Subcutaneous adipose tissue (tissue), 4 donors: ENCODE data around the gene SPRED1. TPM values are rescaled to one million over a fixed set of nuclear protein-coding genes. Genes with fewer than 3 reads are reported as not detected.

Experiments
- CTCF ChIP-seq: fragments of 450-650 bp; IDR thresholded peaks from one replicate; pipeline ENCODE4 v1.5.1; 2016; ENCODE audit warnings: low read depth, mild to moderate bottlenecking, control low read depth, antibody characterized with exemption, moderate library complexity
- total RNA-seq, 4 donors: library from RNA; depleted of rRNA; stranded (reverse); fragments of >200 nt; gene quantifications; one replicate each; pipeline ENCODE4 v1.1.0, GENCODE V29; 2016

Gene SPRED1
- total RNA-seq, 4 donors from 2014 or later: 22.2 to 41.7 (median 29.8) TPM

GRCh38 chr15:38362355-38362754 is 109.7 kb downstream of the SPRED1 start:
- TF ChIP-seq CTCF: no peak

- no peak for TF ChIP-seq CTCF
Measured at GRCh38 chr15:38367476-38367875, 114.8 kb downstream of the SPRED1 start.

- TF ChIP-seq CTCF: no peak
Measured at GRCh38 chr15:38369936-38370478, 117.4 kb downstream of the SPRED1 start.

- TF ChIP-seq CTCF: no peak
Measured at GRCh38 chr15:38373016-38373415, 120.4 kb downstream of the SPRED1 start.

GRCh38 chr15:38374029-38374428 is 121.4 kb downstream of the SPRED1 start:
- no peak for TF ChIP-seq CTCF

- TF ChIP-seq CTCF: no peak
Measured at GRCh38 chr15:38374556-38374955, 121.9 kb downstream of the SPRED1 start.

GRCh38 chr15:38376081-38376480 is 123.4 kb downstream of the SPRED1 start:
- no peak for TF ChIP-seq CTCF
